ENCODE measurements around the gene MMP17.

MMP17 gene

GRCh38 chr12:131832321-131833231 lies 4.4 kb downstream of the MMP17 start:
- Histone ChIP-seq H3K4me3 (ENCODE audit: low read depth in 1 of 2, low read length in 2 of 2) (peak overlapping the region in 1 of 2 donors; percentile 49), H3K27ac (ENCODE audit: low read length) (no peak overlapping the region)

GRCh38 chr12:131833288-131833895 lies 5.2 kb downstream of the MMP17 start:
- H3K27me3 ChIP-seq (ENCODE audit: low read depth, low read length): peaks cover 20% of the 10 kb centered on the region
- H3K27ac ChIP-seq (ENCODE audit: low read length): no peak overlapping the region

More at GRCh38 chr12:131832321-131833231, 4.4 kb downstream of the MMP17 start:
- Histone ChIP-seq H3K9me3 (ENCODE audit: control insufficient read depth in 1 of 2, low read length in 2 of 2) (no peaks in the 10 kb centered on the region), H3K4me1 (ENCODE audit: control insufficient read depth in 1 of 2, insufficient read depth in 2 of 2, low read length in 2 of 2) (peaks cover 0 to 41% of the 10 kb centered on the region in 2 donors), H3K27me3 (ENCODE audit: low read depth, low read length) (peaks cover 20% of the 10 kb centered on the region), H3K36me3 (ENCODE audit: control insufficient read depth in 1 of 2, insufficient read depth in 2 of 2, low read length in 2 of 2) (no peaks in the 10 kb centered on the region)

GRCh38 chr12:131833896-131834641 lies 5.9 kb downstream of the MMP17 start:
- peaks cover 0 to 33% of the 10 kb centered on the region in 2 donors for H3K4me1 ChIP-seq (ENCODE audit: control insufficient read depth in 1 of 2, insufficient read depth in 2 of 2, low read length in 2 of 2)
- peaks cover 18% of the 10 kb centered on the region for H3K27me3 ChIP-seq (ENCODE audit: low read depth, low read length)
- no peak overlapping the region for H3K27ac ChIP-seq (ENCODE audit: low read length)

More at GRCh38 chr12:131833288-131833895, 5.2 kb downstream of the MMP17 start:
- Histone ChIP-seq H3K36me3 (ENCODE audit: control insufficient read depth in 1 of 2, insufficient read depth in 2 of 2, low read length in 2 of 2) (no peaks in the 10 kb centered on the region), H3K4me3 (ENCODE audit: low read depth in 1 of 2, low read length in 2 of 2) (no peak overlapping the region), H3K4me1 (ENCODE audit: control insufficient read depth in 1 of 2, insufficient read depth in 2 of 2, low read length in 2 of 2) (peaks cover 0 to 37% of the 10 kb centered on the region in 2 donors), H3K9me3 (ENCODE audit: control insufficient read depth in 1 of 2, low read length in 2 of 2) (no peaks in the 10 kb centered on the region)

GRCh38 chr12:131834798-131835615 lies 6.8 kb downstream of the MMP17 start:
- Histone ChIP-seq H3K36me3 (ENCODE audit: control insufficient read depth in 1 of 2, insufficient read depth in 2 of 2, low read length in 2 of 2) (no peaks in the 10 kb centered on the region), H3K4me1 (ENCODE audit: control insufficient read depth in 1 of 2, insufficient read depth in 2 of 2, low read length in 2 of 2) (peaks cover 0 to 26% of the 10 kb centered on the region in 2 donors), H3K27me3 (ENCODE audit: low read depth, low read length) (peaks cover 8% of the 10 kb centered on the region), H3K27ac (ENCODE audit: low read length) (no peak overlapping the region), H3K4me3 (ENCODE audit: low read depth in 1 of 2, low read length in 2 of 2) (no peak overlapping the region), H3K9me3 (ENCODE audit: control insufficient read depth in 1 of 2, low read length in 2 of 2) (no peaks in the 10 kb centered on the region)

More at GRCh38 chr12:131833896-131834641, 5.9 kb downstream of the MMP17 start:
- no peaks in the 10 kb centered on the region for H3K36me3 ChIP-seq (ENCODE audit: control insufficient read depth in 1 of 2, insufficient read depth in 2 of 2, low read length in 2 of 2)
- no peaks in the 10 kb centered on the region for H3K9me3 ChIP-seq (ENCODE audit: control insufficient read depth in 1 of 2, low read length in 2 of 2)
- H3K4me3 ChIP-seq (ENCODE audit: low read depth in 1 of 2, low read length in 2 of 2): no peak overlapping the region

GRCh38 chr12:131835616-131836171 lies 7.5 kb downstream of the MMP17 start:
- Histone ChIP-seq H3K9me3 (ENCODE audit: control insufficient read depth in 1 of 2, low read length in 2 of 2) (no peaks in the 10 kb centered on the region), H3K27ac (ENCODE audit: low read length) (no peak overlapping the region), H3K4me3 (ENCODE audit: low read depth in 1 of 2, low read length in 2 of 2) (no peak overlapping the region), H3K4me1 (ENCODE audit: control insufficient read depth in 1 of 2, insufficient read depth in 2 of 2, low read length in 2 of 2) (peaks cover 0 to 20% of the 10 kb centered on the region in 2 donors), H3K36me3 (ENCODE audit: control insufficient read depth in 1 of 2, insufficient read depth in 2 of 2, low read length in 2 of 2) (peaks cover 0 to 6% of the 10 kb centered on the region in 2 donors), H3K27me3 (ENCODE audit: low read depth, low read length) (peaks cover 8% of the 10 kb centered on the region)

- Histone ChIP-seq H3K4me3 (ENCODE audit: low read depth in 1 of 2, low read length in 2 of 2) (no peak overlapping the region), H3K27ac (ENCODE audit: low read length) (no peak overlapping the region), H3K27me3 (ENCODE audit: low read depth, low read length) (peaks cover 8% of the 10 kb centered on the region), H3K9me3 (ENCODE audit: control insufficient read depth in 1 of 2, low read length in 2 of 2) (no peaks in the 10 kb centered on the region), H3K36me3 (ENCODE audit: control insufficient read depth in 1 of 2, insufficient read depth in 2 of 2, low read length in 2 of 2) (peaks cover 0 to 10% of the 10 kb centered on the region in 2 donors), H3K4me1 (ENCODE audit: control insufficient read depth in 1 of 2, insufficient read depth in 2 of 2, low read length in 2 of 2) (peaks cover 0 to 15% of the 10 kb centered on the region in 2 donors)
These were observed 8.0 kb downstream of the MMP17 start for GRCh38 chr12:131836193-131836592.

GRCh38 chr12:131836714-131837397 lies 8.7 kb downstream of the MMP17 start:
- Histone ChIP-seq H3K27me3 (ENCODE audit: low read depth, low read length) (peaks cover 8% of the 10 kb centered on the region), H3K27ac (ENCODE audit: low read length) (no peak overlapping the region), H3K4me1 (ENCODE audit: control insufficient read depth in 1 of 2, insufficient read depth in 2 of 2, low read length in 2 of 2) (peaks cover 0 to 11% of the 10 kb centered on the region in 2 donors), H3K9me3 (ENCODE audit: control insufficient read depth in 1 of 2, low read length in 2 of 2) (no peaks in the 10 kb centered on the region), H3K4me3 (ENCODE audit: low read depth in 1 of 2, low read length in 2 of 2) (no peak overlapping the region), H3K36me3 (ENCODE audit: control insufficient read depth in 1 of 2, insufficient read depth in 2 of 2, low read length in 2 of 2) (peaks cover 0 to 10% of the 10 kb centered on the region in 2 donors)

GRCh38 chr12:131840643-131841416 lies 12.6 kb downstream of the MMP17 start:
- peaks cover 0 to 25% of the 10 kb centered on the region in 2 donors for H3K36me3 ChIP-seq (ENCODE audit: control insufficient read depth in 1 of 2, insufficient read depth in 2 of 2, low read length in 2 of 2)
- no peak overlapping the region for H3K27ac ChIP-seq (ENCODE audit: low read length)
- H3K27me3 ChIP-seq (ENCODE audit: low read depth, low read length): no peaks in the 10 kb centered on the region
- no peaks in the 10 kb centered on the region for H3K4me1 ChIP-seq (ENCODE audit: control insufficient read depth in 1 of 2, insufficient read depth in 2 of 2, low read length in 2 of 2)
- H3K9me3 ChIP-seq (ENCODE audit: control insufficient read depth in 1 of 2, low read length in 2 of 2): no peaks in the 10 kb centered on the region
- no peak overlapping the region for H3K4me3 ChIP-seq (ENCODE audit: low read depth in 1 of 2, low read length in 2 of 2)

- Histone ChIP-seq H3K27ac (ENCODE audit: low read length) (no peak overlapping the region), H3K4me1 (ENCODE audit: control insufficient read depth in 1 of 2, insufficient read depth in 2 of 2, low read length in 2 of 2) (no peaks in the 10 kb centered on the region), H3K9me3 (ENCODE audit: control insufficient read depth in 1 of 2, low read length in 2 of 2) (no peaks in the 10 kb centered on the region), H3K27me3 (ENCODE audit: low read depth, low read length) (no peaks in the 10 kb centered on the region), H3K36me3 (ENCODE audit: control insufficient read depth in 1 of 2, insufficient read depth in 2 of 2, low read length in 2 of 2) (peaks cover 0 to 26% of the 10 kb centered on the region in 2 donors), H3K4me3 (ENCODE audit: low read depth in 1 of 2, low read length in 2 of 2) (no peak overlapping the region)
These were observed 13.4 kb downstream of the MMP17 start for GRCh38 chr12:131841547-131841946.

Measured in muscle layer of duodenum (tissue), 2 donors.